ENCODE results near the gene KIF5B.
"Not testable (repeated sequence)": the region's sequence is repeated elsewhere in the genome, so short reads cannot be mapped to it uniquely, and the experiment has no call there.

The KIF5B gene

DNA sequence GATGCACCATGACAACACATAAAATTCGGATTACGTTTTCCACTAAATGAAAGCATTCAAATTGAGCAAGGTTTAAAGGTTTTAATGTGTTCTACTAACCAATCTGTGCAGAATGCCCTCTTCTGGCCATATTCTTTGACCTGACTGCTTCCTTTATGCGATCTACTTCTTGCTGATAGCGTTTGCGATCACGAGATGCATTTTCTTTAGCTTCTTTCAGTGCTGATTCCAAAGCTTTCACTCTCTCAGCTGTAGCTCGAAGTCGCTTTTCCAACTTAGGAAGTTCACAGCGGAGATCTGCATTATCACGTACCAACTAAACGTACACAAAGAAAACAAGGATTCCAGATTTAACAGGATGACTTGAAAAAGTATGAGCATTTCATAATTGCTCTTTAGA lies 39.2 kb downstream of the KIF5B start:
- no peak for DNase-seq (ENCODE audit: extremely low read depth in 1 of 2, low read depth in 1 of 2)

DNA sequence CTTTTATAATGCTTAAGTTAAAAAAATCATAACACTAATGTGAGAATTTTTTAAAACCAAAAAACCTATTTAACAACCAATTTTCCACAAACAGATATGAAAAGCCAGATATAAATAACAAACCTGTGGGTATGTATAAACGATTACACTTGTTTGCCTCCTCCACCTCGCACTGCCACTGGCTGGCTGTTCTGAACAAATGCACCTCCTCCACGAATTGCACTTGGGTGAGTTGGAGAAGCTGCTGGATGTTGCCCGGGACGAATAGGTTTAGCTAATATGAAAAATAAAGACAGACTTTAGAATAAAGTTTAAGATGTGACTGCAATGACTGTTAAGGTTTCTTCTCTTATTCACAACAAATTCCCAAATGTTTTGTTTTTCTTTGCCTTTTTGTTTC lies 40.8 kb downstream of the KIF5B start:
- DNase-seq (ENCODE audit: extremely low read depth in 1 of 2, low read depth in 1 of 2): no peak

DNA sequence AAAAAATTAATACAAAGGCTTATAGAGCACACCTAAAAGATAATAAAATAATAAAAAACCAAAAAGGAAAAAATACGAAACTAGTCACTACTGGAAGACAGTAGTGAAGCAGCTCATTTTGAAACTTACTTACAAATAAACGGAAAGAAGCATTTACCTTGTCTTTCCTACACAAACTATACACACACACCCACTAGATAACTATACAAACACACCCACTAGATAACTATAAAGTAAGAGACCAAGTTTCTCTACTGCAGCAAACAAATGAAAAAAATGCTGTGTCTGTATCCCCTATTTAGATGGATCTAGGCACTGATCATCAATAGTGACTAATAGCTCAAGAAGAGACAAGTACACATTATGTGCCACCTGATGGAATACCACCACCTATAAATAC lies 49.2 kb downstream of the KIF5B start:
- DNase-seq (ENCODE audit: extremely low read depth in 1 of 2, low read depth in 1 of 2): no peak

DNA sequence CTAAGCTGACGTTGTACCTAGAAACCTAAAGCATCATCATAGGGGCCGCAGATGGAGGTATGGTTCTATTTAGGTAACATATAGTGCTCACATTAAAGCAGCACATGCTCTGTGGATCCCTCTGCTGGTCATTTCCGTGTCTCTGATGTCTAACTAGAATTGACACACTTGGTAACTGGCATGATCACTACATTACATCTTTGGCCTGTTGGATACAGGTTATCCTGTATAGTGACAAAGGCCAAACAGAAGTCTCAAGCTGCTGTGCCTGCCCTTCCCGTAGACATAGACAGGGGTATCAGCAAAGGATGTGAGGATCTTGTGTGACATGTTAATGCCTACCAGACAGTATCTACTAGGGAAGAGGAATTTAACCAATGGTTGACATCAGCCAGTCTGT lies 51.2 kb downstream of the KIF5B start:
- DNase-seq (ENCODE audit: extremely low read depth in 1 of 2, low read depth in 1 of 2): no peak

DNA sequence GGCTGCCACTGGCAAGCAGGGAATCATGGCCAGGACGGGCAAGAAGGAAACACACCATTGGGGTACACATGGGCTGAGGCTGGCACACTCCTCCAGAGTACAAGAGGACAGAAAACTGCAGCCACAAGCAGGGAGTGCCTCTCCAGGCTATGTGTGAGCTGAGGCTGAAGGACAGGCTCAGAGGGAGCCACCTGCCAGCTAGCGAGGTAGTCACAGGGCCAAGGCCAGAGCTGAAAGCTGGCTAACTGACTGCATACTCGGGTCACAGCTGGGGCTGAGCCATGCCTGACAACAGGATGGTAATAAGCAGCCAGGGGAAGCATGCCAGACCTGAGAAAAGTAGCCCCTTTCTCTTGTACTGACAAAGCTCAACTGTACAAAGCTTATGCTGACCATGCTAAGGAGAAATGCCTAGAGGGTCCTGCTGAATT lies 52.0 kb downstream of the KIF5B start:
- DNase-seq (ENCODE audit: extremely low read depth in 1 of 2, low read depth in 1 of 2): no peak

DNA sequence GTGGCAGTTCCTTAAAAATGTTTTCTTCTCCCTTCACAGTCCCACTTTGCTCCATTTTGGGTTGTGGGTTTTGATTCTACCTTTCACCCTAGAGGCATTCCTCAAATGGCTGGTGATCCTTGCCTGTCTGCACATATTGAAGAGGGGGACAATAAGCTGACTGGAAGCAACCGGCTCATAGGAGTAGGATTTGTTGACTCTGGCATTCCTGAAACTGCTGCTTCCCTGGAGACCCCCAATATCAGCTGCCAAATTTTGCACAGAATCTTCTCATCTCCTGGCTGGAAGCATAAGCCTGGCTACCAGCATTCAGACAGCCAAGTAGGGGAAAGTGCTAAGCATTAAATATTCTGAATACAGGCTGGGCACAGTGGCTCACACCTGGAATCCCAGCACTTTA lies 53.7 kb downstream of the KIF5B start:
- no peak for DNase-seq (ENCODE audit: extremely low read depth in 1 of 2, low read depth in 1 of 2)

DNA sequence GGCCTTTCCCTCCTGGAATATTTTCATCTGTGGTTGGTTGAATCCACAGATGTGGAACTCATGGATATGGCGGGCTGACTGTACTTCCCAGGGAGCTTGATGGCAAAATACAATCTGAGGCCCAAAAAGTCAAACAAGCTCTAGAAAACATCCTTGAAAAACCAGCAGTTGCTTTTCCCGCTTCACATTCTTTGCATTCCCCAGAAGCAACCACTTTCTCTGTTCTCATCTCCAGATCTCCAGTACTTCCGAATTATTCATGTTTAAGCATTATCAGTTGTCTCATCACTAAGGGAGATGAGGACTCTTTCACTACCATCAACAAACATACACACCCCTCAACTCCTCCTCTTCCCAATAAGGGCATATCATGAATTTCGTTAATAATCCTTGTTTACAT lies 55.3 kb downstream of the KIF5B start:
- DNase-seq (ENCODE audit: extremely low read depth in 1 of 2, low read depth in 1 of 2): no peak

DNA sequence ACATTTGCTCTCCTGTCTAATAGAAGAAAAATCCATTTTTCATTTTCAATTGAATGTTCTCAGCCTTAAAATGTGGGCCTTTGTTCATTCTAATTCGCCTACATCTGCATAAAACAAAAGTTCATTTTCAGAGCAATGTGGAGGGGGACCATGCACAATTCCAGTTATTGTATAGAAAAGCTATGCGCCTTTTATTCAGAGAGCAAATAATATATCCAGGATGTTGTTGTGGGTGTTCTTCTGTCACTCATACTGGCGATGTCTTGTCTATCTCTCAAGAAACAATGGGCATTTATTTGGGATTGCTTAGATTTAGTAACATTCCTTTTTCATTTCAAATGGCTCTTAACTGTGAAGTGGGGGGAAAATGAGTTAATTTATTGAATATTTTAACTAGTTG lies 56.4 kb downstream of the KIF5B start:
- DNase-seq (ENCODE audit: extremely low read depth in 1 of 2, low read depth in 1 of 2): no peak

DNA sequence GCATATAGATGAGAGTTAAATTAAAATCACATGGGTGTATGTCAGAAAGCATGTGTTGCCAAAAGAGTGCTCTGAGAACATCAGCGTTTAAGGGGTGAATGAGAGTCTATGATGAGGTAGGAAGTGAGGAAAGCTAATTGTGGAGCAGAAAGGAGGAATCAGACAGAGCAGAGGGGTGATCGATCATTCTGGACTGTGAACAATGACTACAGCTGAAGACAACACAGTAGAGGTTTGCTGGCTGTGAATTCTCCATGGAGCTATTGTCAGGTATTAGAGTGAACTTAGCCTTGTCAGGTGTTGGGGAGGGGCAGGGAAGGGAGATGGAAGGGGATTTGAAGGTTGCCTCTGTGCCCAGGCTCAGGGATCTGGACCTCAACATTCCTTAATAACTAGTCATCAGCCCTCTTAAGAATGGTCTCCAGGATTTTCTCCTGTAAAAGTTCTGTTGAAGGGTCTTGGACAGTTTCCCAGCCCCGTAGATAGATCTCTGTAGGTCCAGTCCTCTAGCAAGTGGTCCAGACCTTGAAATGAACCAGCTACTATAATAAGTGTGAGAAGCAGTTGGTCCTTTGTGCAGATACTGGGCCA lies 57.1 kb downstream of the KIF5B start:
- no peak for DNase-seq (ENCODE audit: extremely low read depth in 1 of 2, low read depth in 1 of 2)

DNA sequence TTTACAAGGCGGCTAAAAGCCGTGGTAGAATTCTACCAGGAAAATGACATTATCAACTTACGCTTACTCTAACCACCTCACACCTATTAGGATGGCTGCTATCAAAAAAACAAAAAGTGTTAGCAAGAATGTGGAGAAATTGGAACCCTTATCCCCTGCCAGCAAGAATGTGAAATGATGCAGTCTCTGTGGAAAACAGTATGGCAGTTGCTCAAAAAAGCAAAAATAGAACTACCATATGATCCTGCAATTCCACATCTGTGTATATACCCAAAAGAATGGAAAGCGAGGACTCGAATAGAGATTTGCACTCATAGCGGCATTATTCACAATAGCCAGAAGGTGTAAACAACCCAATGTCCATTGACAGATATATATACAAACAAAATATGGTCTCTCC lies 61.3 kb downstream of the KIF5B start:
- no peak for DNase-seq (ENCODE audit: extremely low read depth in 1 of 2, low read depth in 1 of 2)

DNA sequence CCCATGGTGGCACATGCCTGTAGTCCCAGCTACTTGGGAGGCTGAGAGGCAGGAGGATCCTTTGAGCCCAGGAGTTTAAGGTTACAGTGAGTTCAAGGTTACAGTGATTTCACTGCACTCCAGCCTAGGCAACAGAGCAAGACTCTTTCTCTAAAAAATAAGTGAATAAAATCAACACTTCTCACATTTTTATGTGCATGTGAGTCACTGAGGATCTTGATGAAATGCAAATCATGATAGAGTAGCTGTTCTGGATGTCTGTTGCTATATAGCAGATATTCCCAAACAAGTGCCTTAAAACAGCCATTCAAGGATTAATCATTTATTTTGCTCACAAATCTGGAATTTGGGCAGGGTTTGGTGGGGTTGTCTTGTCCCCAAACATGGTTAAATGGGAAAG lies 65.3 kb downstream of the KIF5B start:
- no peak for DNase-seq (ENCODE audit: extremely low read depth in 1 of 2, low read depth in 1 of 2)

DNA sequence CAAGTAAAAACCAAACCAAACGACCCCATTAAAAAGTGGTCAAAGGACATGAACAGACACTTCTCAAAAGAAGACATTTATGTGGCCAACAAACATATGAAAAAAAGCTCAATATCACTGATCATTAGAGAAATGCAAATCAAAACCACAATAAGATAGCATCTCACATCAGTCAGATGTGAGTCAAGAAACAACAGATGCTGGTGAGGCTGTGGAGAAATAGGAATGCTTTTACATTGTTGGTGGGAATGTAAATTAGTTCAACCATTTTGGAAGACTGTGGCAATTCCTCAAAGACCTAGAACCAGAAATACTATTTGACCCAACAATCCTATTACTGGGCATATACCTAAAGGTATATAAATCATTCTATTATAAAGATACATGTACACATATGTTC lies 68.4 kb downstream of the KIF5B start:
- not testable (repeated sequence) for DNase-seq (ENCODE audit: extremely low read depth in 1 of 2, low read depth in 1 of 2)

DNA sequence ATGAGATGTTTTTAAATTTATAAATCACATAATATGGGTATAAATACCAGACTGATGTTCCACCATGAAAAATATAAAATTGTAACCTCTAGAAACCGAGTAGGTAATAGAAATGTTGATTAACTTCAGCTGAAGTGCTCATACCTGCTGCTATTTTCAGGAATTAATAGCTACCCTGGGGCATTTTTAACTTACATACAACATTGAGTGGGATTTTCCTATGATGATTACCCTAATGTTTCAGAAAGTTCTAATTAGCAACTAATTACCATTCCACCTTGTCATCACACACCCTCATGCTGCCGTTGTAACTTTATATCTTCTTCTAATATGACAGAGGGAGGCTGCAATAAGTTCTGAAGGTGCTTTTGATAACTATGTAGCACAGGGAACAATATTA lies 74.1 kb downstream of the KIF5B start:
- DNase-seq (ENCODE audit: extremely low read depth in 1 of 2, low read depth in 1 of 2): no peak

DNA sequence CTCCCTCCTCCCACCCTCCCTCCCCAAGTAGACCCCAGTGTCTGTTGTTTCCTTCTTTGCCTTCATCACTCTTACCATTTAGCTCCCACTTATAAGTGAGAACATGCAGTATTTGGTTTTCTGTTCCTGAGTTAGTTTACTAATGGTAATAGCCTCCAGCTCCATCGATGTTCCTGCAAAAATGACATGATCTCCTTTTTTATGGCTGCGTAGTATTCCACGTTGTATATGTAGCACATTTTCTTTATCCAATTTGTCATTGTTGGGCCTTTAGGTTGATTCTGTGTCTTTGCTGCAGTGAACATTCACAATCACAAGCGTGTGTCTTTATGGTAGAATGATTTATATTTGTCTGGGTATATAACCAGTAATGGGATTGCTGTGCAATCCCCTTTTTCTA lies 75.8 kb downstream of the KIF5B start:
- DNase-seq (ENCODE audit: extremely low read depth in 1 of 2, low read depth in 1 of 2): no peak

DNA sequence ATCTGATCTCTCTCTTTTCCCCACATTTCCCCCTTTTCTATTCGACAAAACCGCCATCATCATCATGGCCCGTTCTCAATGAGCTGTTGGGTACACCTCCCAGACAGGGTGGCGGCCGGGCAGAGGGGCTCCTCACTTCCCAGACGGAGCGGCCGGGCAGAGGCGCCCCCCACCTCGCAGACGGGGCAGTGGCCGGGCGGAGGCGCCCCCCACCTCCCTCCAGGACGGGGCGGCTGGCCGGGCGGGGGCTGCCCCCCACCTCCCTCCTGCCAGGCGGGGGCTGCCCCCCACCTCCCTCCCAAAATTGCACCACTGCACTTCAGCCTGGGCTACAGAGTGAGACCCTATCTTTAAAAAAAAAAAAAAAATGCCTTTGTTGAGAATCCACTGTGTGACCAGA lies 77.2 kb downstream of the KIF5B start:
- not testable (repeated sequence) for DNase-seq (ENCODE audit: extremely low read depth in 1 of 2, low read depth in 1 of 2)

DNA sequence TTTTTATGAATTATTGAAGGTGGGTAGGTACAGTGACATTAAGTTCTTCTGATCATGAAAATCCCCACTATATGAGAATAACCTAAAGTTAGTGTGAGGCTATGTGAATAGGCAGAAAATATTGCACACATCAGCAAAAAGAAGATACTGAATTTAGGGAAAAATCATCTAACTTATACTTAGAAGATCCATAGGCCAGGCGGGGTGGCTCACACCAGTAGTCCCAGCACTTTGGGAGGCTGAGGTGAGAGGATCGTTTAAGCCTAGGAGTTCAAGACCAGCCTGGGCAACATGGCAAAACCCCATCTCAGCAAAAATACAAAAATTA lies 78.1 kb downstream of the KIF5B start:
- no peak for DNase-seq (ENCODE audit: extremely low read depth in 1 of 2, low read depth in 1 of 2)

DNA sequence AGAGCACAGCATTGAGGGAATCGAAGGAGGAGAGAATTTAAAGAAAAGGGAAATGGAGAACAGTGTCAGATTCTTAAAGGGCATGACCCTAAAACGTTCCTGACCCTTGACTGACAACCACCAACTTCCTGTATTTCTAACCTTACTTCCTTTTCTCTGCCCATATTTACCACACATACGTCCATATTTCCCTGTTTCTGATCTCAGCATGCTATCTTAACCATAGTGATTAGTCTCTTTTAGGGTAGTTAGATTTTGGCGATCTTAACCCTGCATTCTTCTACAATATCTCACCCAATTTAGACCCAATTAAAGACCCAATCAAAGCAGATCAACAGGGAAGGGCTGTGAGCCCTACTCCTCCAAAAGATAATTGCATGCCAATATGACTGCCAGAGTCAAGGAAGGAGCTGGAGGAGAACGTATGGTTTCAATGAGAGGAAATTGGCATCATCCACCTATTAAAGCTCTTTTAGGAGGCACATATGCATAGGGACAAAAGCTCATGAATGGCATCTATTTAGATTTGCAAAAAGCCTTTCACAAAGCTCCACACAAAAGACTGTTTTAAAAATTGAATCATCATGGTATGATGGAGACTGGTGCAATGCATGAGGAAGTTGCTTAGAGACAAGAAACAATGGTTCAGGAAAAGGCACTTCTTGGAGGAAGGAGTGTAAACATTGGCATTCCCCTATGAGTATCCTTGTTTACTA lies 78.6 kb downstream of the KIF5B start:
- no peak for DNase-seq (ENCODE audit: extremely low read depth in 1 of 2, low read depth in 1 of 2)

DNA sequence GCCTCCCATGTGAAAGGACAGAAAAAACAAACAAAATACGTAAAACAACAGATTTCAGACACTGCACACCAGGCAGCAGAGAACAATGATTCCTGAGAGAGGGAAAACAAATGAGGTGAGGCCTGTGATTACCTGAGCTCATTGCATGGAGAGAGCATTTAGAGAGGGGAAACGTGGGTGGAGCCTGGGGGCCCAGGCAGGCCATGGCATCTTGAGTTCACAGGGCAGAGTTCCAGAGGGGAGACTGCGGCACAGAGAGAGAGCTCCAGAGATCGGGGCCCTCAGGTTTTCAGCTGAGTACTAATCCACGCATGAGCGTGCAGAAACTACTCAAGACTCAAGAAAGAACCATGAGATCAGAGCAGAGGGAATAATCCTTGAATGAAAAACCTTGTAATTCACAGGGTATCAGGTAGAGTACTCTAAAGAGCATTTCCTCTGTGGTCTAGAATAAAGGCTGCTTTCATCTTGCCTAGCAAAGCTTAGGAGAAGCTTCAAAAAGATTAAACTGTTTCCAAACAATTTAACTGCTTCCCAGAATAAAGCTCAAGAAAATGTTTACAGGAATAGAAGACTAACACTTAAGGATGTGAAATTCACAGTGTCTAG lies 81.0 kb downstream of the KIF5B start:
- no peak for DNase-seq (ENCODE audit: extremely low read depth in 1 of 2, low read depth in 1 of 2)

DNA sequence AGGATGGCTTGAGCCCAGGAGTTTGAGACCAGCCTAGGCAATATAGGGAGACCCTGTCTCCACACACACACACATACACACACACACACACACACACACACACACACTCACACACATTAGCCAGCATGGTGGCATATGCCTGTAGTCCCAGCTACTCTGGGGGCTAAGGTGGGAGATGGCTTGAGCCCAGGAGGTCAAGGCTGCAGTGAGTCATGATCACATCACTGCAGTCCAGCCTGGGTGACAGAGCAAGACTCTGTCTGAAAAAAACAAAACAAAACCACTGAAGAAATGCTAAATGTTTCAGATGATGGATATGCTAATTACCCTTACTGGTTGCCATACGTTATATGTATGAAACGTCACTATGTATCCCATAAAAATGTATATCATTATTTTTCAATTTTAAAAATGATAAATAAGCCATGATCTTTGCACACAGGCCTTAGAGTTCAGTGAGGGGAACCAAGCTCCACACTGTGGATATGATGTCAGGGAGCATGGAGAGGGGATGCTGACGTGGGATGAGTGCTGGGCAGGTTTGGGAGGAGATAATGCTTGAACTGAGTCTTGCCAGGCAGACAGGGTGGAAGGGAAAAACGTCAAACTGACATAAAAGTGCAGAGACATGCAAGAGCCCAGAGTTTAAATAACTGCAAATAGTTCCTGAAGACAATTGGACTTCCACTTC lies 81.6 kb downstream of the KIF5B start:
- DNase-seq (ENCODE audit: extremely low read depth in 1 of 2, low read depth in 1 of 2): no peak

DNA sequence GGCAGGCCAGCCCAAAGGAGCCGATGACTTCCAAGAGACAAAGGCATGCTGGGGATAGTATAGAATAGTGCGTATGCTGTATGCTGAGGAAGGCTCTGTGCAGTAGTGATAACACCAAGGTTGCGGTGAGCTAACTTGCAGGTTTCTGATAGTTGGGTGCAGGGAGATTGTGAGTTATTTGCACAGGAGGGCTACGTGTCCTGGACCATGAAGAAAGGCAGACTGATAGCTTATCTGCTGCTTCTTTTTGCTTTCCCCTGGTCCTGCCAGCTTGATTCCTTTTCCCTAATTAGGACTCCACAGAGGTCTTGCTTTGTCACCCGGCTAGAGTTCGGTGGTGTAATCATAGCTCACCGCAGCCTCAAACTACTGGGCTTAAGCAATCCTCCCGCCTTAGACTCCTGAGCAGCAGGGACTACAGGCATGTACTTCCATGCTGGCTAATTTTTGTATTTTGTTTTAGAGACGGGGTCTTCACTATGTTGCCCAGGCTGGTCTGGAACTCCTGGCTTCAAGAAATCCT lies 83.6 kb downstream of the KIF5B start:
- no peak for DNase-seq (ENCODE audit: extremely low read depth in 1 of 2, low read depth in 1 of 2)

DNA sequence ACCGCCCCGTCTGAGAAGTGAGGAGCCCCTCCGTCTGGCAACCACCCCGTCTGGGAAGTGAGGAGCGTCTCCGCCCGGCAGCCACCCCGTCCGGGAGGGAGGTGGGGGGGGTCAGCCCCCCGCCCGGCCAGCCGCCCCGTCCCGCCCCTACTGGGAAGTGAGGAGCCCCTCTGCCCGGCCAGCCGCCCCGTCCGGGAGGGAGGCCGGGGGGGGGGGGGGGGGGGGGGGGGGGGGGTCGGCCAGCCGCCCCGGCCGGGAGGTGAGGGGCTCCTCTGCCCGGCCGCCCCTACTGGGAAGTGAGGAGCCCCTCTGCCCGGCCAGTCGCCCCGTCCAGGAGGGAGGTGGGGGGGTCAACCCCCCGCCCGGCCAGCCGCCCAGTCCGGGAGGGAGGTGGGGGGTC lies 86.4 kb downstream of the KIF5B start:
- DNase-seq (ENCODE audit: extremely low read depth in 1 of 2, low read depth in 1 of 2): not testable (repeated sequence)

DNA sequence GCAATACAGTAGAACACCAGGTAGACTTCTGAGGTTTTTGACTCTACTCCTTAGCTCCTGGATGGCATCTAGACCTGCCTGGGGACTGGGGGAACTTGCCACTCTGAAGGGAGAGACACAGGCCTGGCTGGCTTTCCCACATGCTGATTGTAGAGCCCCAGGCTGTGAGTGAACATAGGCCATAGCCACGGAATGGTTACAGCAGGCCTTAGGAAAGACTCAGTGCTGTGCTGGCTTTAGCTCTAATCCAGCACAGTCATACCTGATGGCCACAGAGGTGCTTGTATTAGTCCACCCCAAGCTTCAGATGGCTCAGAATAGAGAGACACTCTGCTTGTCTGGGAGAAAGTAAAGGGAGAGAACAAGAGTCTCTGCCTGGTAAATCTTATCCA lies 92.6 kb downstream of the KIF5B start:
- no peak for DNase-seq (ENCODE audit: extremely low read depth in 1 of 2, low read depth in 1 of 2)
